ENCODE measurements around the gene COL6A1.
"Not testable (repeated sequence)": the region's sequence is repeated elsewhere in the genome, so short reads cannot be mapped to it uniquely, and the experiment has no call there.

The COL6A1 gene

GRCh38 chr21:46038871-46039397 lies 57.4 kb downstream of the COL6A1 start:
- H3K27me3 ChIP-seq (ENCODE audit: insufficient read depth, low read length) = no peaks in the 10 kb centered on the region
- 91% methylated on average over 23 of the region's 23 CpGs for WGBS
- no peak overlapping the region for H3K27ac ChIP-seq (ENCODE audit: low read depth, low read length)
- no peak overlapping the region for H3K9ac ChIP-seq (ENCODE audit: low read depth, low read length)
- no peaks in the 10 kb centered on the region; the same call in 1 of the 2 replicates for H3K4me1 ChIP-seq (ENCODE audit: insufficient read depth, low read length)
- H3K36me3 ChIP-seq (ENCODE audit: insufficient read depth, low read length) = no peaks in the 10 kb centered on the region
- no peak overlapping the region for H3K4me3 ChIP-seq (ENCODE audit: low read length)
- no peaks in the 10 kb centered on the region for H3K9me3 ChIP-seq (ENCODE audit: insufficient read depth, low read depth, low read length)

GRCh38 chr21:46039891-46040660 lies 58.5 kb downstream of the COL6A1 start:
- Histone ChIP-seq H3K36me3 (ENCODE audit: insufficient read depth, low read length) (no peaks in the 10 kb centered on the region), H3K4me3 (ENCODE audit: low read length) (no peak overlapping the region), H3K27ac (ENCODE audit: low read depth, low read length) (no peak overlapping the region)

GRCh38 chr21:46040707-46041106 lies 59.1 kb downstream of the COL6A1 start:
- no peak overlapping the region for H3K27ac ChIP-seq (ENCODE audit: low read depth, low read length)
- H3K4me3 ChIP-seq (ENCODE audit: low read length) = no peak overlapping the region
- H3K9me3 ChIP-seq (ENCODE audit: insufficient read depth, low read depth, low read length) = no peaks in the 10 kb centered on the region
- no peaks in the 10 kb centered on the region; the same call in 1 of the 2 replicates for H3K4me1 ChIP-seq (ENCODE audit: insufficient read depth, low read length)
- 95% methylated on average over 9 of the region's 10 CpGs for WGBS
- H3K36me3 ChIP-seq (ENCODE audit: insufficient read depth, low read length) = no peaks in the 10 kb centered on the region
- no peaks in the 10 kb centered on the region for H3K27me3 ChIP-seq (ENCODE audit: insufficient read depth, low read length)
- no peak overlapping the region for H3K9ac ChIP-seq (ENCODE audit: low read depth, low read length)

More at GRCh38 chr21:46039891-46040660, 58.5 kb downstream of the COL6A1 start:
- WGBS = 95% methylated on average over 31 of the region's 31 CpGs
- Histone ChIP-seq H3K4me1 (ENCODE audit: insufficient read depth, low read length) (no peaks in the 10 kb centered on the region; the same call in 1 of the 2 replicates), H3K27me3 (ENCODE audit: insufficient read depth, low read length) (no peaks in the 10 kb centered on the region), H3K9ac (ENCODE audit: low read depth, low read length) (no peak overlapping the region), H3K9me3 (ENCODE audit: insufficient read depth, low read depth, low read length) (no peaks in the 10 kb centered on the region)

GRCh38 chr21:46041183-46041582 lies 59.6 kb downstream of the COL6A1 start:
- Histone ChIP-seq H3K9me3 (ENCODE audit: insufficient read depth, low read depth, low read length) (no peaks in the 10 kb centered on the region), H3K9ac (ENCODE audit: low read depth, low read length) (no peak overlapping the region), H3K27ac (ENCODE audit: low read depth, low read length) (no peak overlapping the region), H3K4me3 (ENCODE audit: low read length) (no peak overlapping the region), H3K36me3 (ENCODE audit: insufficient read depth, low read length) (no peaks in the 10 kb centered on the region), H3K27me3 (ENCODE audit: insufficient read depth, low read length) (no peaks in the 10 kb centered on the region), H3K4me1 (ENCODE audit: insufficient read depth, low read length) (no peaks in the 10 kb centered on the region; the same call in 1 of the 2 replicates)
- WGBS = 88% methylated on average over 10 of the region's 10 CpGs

GRCh38 chr21:46045154-46045553 lies 63.6 kb downstream of the COL6A1 start:
- WGBS = 100% methylated on average over 2 of the region's 2 CpGs
- Histone ChIP-seq H3K9me3 (ENCODE audit: insufficient read depth, low read depth, low read length) (no peaks in the 10 kb centered on the region), H3K27ac (ENCODE audit: low read depth, low read length) (no peak overlapping the region), H3K36me3 (ENCODE audit: insufficient read depth, low read length) (no peaks in the 10 kb centered on the region), H3K4me3 (ENCODE audit: low read length) (no peak overlapping the region), H3K9ac (ENCODE audit: low read depth, low read length) (no peak overlapping the region), H3K4me1 (ENCODE audit: insufficient read depth, low read length) (peaks cover 13% of the 10 kb centered on the region), H3K27me3 (ENCODE audit: insufficient read depth, low read length) (no peaks in the 10 kb centered on the region)

GRCh38 chr21:46046471-46046870 lies 64.9 kb downstream of the COL6A1 start:
- 96% methylated on average over 12 of the region's 12 CpGs for WGBS
- Histone ChIP-seq H3K27me3 (ENCODE audit: insufficient read depth, low read length) (no peaks in the 10 kb centered on the region), H3K9ac (ENCODE audit: low read depth, low read length) (no peak overlapping the region), H3K4me3 (ENCODE audit: low read length) (no peak overlapping the region), H3K27ac (ENCODE audit: low read depth, low read length) (no peak overlapping the region), H3K4me1 (ENCODE audit: insufficient read depth, low read length) (peaks cover 13% of the 10 kb centered on the region), H3K9me3 (ENCODE audit: insufficient read depth, low read depth, low read length) (no peaks in the 10 kb centered on the region), H3K36me3 (ENCODE audit: insufficient read depth, low read length) (no peaks in the 10 kb centered on the region)

- not testable (repeated sequence) for H3K9ac ChIP-seq (ENCODE audit: low read depth, low read length); H3K4me3 ChIP-seq (ENCODE audit: low read length); H3K27me3 ChIP-seq (ENCODE audit: insufficient read depth, low read length); H3K27ac ChIP-seq (ENCODE audit: low read depth, low read length); H3K36me3 ChIP-seq (ENCODE audit: insufficient read depth, low read length); H3K9me3 ChIP-seq (ENCODE audit: insufficient read depth, low read depth, low read length)
- peaks cover 13% of the 10 kb centered on the region for H3K4me1 ChIP-seq (ENCODE audit: insufficient read depth, low read length)
- WGBS = 93% methylated on average over 12 of the region's 12 CpGs
Observed at GRCh38 chr21:46046906-46047305, 65.3 kb downstream of the COL6A1 start.

- Histone ChIP-seq H3K4me3 (ENCODE audit: low read length) (no peak overlapping the region), H3K4me1 (ENCODE audit: insufficient read depth, low read length) (peaks cover 13% of the 10 kb centered on the region), H3K9ac (ENCODE audit: low read depth, low read length) (no peak overlapping the region), H3K36me3 (ENCODE audit: insufficient read depth, low read length) (no peaks in the 10 kb centered on the region), H3K9me3 (ENCODE audit: insufficient read depth, low read depth, low read length) (no peaks in the 10 kb centered on the region), H3K27ac (ENCODE audit: low read depth, low read length) (peak overlapping the region; percentile 55), H3K27me3 (ENCODE audit: insufficient read depth, low read length) (no peaks in the 10 kb centered on the region)
- 57% methylated on average over 25 of the region's 27 CpGs for WGBS
Observed at GRCh38 chr21:46048926-46049889, 67.6 kb downstream of the COL6A1 start.

- Histone ChIP-seq H3K4me3 (ENCODE audit: low read length) (no peak overlapping the region), H3K9me3 (ENCODE audit: insufficient read depth, low read depth, low read length) (no peaks in the 10 kb centered on the region), H3K27me3 (ENCODE audit: insufficient read depth, low read length) (no peaks in the 10 kb centered on the region), H3K4me1 (ENCODE audit: insufficient read depth, low read length) (peaks cover 13% of the 10 kb centered on the region), H3K36me3 (ENCODE audit: insufficient read depth, low read length) (no peaks in the 10 kb centered on the region), H3K9ac (ENCODE audit: low read depth, low read length) (no peak overlapping the region), H3K27ac (ENCODE audit: low read depth, low read length) (no peak overlapping the region)
- 89% methylated on average over 33 of the region's 33 CpGs for WGBS
Observed at GRCh38 chr21:46049890-46050667, 68.5 kb downstream of the COL6A1 start.

- Histone ChIP-seq H3K27ac (ENCODE audit: low read depth, low read length) (no peak overlapping the region), H3K4me3 (ENCODE audit: low read length) (no peak overlapping the region), H3K9me3 (ENCODE audit: insufficient read depth, low read depth, low read length) (no peaks in the 10 kb centered on the region), H3K9ac (ENCODE audit: low read depth, low read length) (no peak overlapping the region), H3K27me3 (ENCODE audit: insufficient read depth, low read length) (no peaks in the 10 kb centered on the region), H3K4me1 (ENCODE audit: insufficient read depth, low read length) (peaks cover 13% of the 10 kb centered on the region), H3K36me3 (ENCODE audit: insufficient read depth, low read length) (no peaks in the 10 kb centered on the region)
- 91% methylated on average over 22 of the region's 22 CpGs for WGBS
Observed at GRCh38 chr21:46050668-46051378, 69.3 kb downstream of the COL6A1 start.

Data from HUES64 (cell line).